Transverse colon (tissue), 4 donors: ENCODE results near the gene DCDC2C. TPM values are rescaled to one million over a fixed set of nuclear protein-coding genes. Genes with fewer than 3 reads are reported as not detected.

Source experiments
- DNase-seq: peaks from one replicate; pipeline ENCODE4 v3.0.0-alpha.2; 2019
- H3K27ac ChIP-seq, 4 donors: fragments of 200-600 bp; sonication (generic); 2 replicates each; pipeline ENCODE4 v1.5.1; 2016 to 2018; ENCODE audit warnings: inconsistent platforms in 4 of 4
- H3K27me3 ChIP-seq: fragments of 200-600 bp; sonication (generic); 2 replicates; pipeline ENCODE4 v1.5.1; 2017; ENCODE audit warnings: inconsistent platforms
- H3K36me3 ChIP-seq, 4 donors: fragments of 200-600 bp; sonication (generic); 2 replicates each; pipeline ENCODE4 v1.5.1; 2017 to 2019; ENCODE audit warnings: inconsistent platforms in 4 of 4
- H3K4me1 ChIP-seq, 4 donors: fragments of 200-600 bp; sonication (generic); 2 replicates each; pipeline ENCODE4 v1.5.1; 2017 to 2020; ENCODE audit warnings: inconsistent platforms in 4 of 4
- H3K4me3 ChIP-seq, 4 donors: fragments of 200-600 bp; sonication (generic); 1 replicate in 1 of 4; 2 replicates in 3 of 4; pipeline versions ENCODE4 v1.5.1 to v1.6.1; 2017 to 2019; ENCODE audit warnings: inconsistent platforms in 4 of 4
- H3K9me3 ChIP-seq, 2 donors: fragments of 200-600 bp; sonication (generic); 2 replicates each; pipeline ENCODE4 v1.5.1; 2017 to 2019; ENCODE audit warnings: inconsistent platforms in 2 of 2
- CTCF ChIP-seq, 5 experiments: fragments of 200-600 bp in 3 of 5; fragments of 450-650 bp in 2 of 5; sonication (generic) in 3 of 5; IDR thresholded peaks; 1 replicate in 2 of 5; 2 replicates in 3 of 5; pipeline ENCODE4 v1.5.1; 2016 to 2017; ENCODE audit warnings: antibody characterized with exemption in 5 of 5, inconsistent platforms in 3 of 5, mild to moderate bottlenecking in 2 of 5, moderate library complexity in 1 of 5
- EP300 ChIP-seq: sonication (generic); formaldehyde crosslinking; IDR thresholded peaks from one replicate; pipeline ENCODE4 v1.6.1; 2017; ENCODE audit warnings: antibody characterized with exemption, low read depth
- POLR2A ChIP-seq: fragments of 450-650 bp; IDR thresholded peaks from one replicate; pipeline ENCODE4 v1.6.1; 2016; ENCODE audit warnings: antibody characterized with exemption, mild to moderate bottlenecking, moderate library complexity
- POLR2AphosphoS5 ChIP-seq, 3 donors: sonication (generic); formaldehyde crosslinking; IDR thresholded peaks; one replicate each; pipeline ENCODE4 v1.6.1; 2016; ENCODE audit warnings: antibody characterized with exemption in 3 of 3
- WGBS, 2 donors: methylation state at CpG; one replicate each; pipeline ENCODE4 v1.1.5; 2018; ENCODE audit warnings: low coverage in 1 of 2; 5-methylcytosine and 5-hydroxymethylcytosine counted together
- in situ Hi-C, 4 donors: fragments of 200-750 bp; cut with MboI; loops; one replicate each; pipeline versions ENCODE4 v1.15.0 to v1.15.1; 2017; ENCODE audit warnings: low sequenced_read_pairs in 3 of 4, low pct_ligation_motif_present in 1 of 4, low pct_unique_long_range_greater_than_20kb in 1 of 4
- intact Hi-C: fragments of 100-400 bp; cut with DNase I; formaldehyde crosslinking; loops from one replicate; pipeline ENCODE4 v1.15.1; 2023; ENCODE audit warnings: low total_unique reads
- total RNA-seq, 4 donors: library from RNA; depleted of rRNA; stranded (reverse); fragments of >200 nt; gene quantifications; one replicate each; pipeline ENCODE4 v1.1.0, GENCODE V29; 2016

Gene DCDC2C
- total RNA-seq, 4 donors from 2014 or later, result not detected

GRCh38 chr2:3669656-3670055 is 33.7 kb upstream of the DCDC2C start:
- H3K9me3 ChIP-seq, result no peaks in the 10 kb centered on the region
- H3K4me1 ChIP-seq, result no peaks in the 10 kb centered on the region
- H3K4me3 ChIP-seq, result no peak overlapping the region
- in situ Hi-C loops (loop anchor here in 1 of 4 donors (25.0 kb wide), 1 partner anchor 1532 kb away; no protein-coding TSS in a partner anchor), intact Hi-C loops (no loop called here)
- 63 to 88% methylated on average over 3 to 8 of the region's 8 CpGs for WGBS, 2 donors
- TF ChIP-seq CTCF (IDR thresholded peaks at IDR 0.05) (no peak), POLR2A (no peak), EP300 (no peak), POLR2AphosphoS5 (IDR thresholded peaks at IDR 0.05) (no peak)
- no peaks in the 10 kb centered on the region for H3K27me3 ChIP-seq
- H3K36me3 ChIP-seq, result no peaks in the 10 kb centered on the region
- no peak overlapping the region for H3K27ac ChIP-seq
- DNase-seq, result no peak

GRCh38 chr2:3670376-3670775 is 33.0 kb upstream of the DCDC2C start:
- Histone ChIP-seq H3K27ac (no peak overlapping the region), H3K4me3 (no peak overlapping the region), H3K4me1 (no peaks in the 10 kb centered on the region), H3K9me3 (no peaks in the 10 kb centered on the region), H3K36me3 (no peaks in the 10 kb centered on the region), H3K27me3 (no peaks in the 10 kb centered on the region)
- in situ Hi-C loops (loop anchor here in 1 of 4 donors (25.0 kb wide), 1 partner anchor 1533 kb away; no protein-coding TSS in a partner anchor), intact Hi-C loops (no loop called here)
- DNase-seq, result no peak
- TF ChIP-seq EP300, result no peak
- TF ChIP-seq POLR2AphosphoS5 (IDR thresholded peaks at IDR 0.05), result no peak
- no peak for TF ChIP-seq CTCF (IDR thresholded peaks at IDR 0.05)
- TF ChIP-seq POLR2A, result no peak
- 91 to 92% methylated on average over 13 to 15 of the region's 15 CpGs for WGBS, 2 donors

- no peaks in the 10 kb centered on the region for H3K27me3 ChIP-seq
- no peak overlapping the region for H3K27ac ChIP-seq
- in situ Hi-C loops, result loop anchor here in 1 of 4 donors (25.0 kb wide), 1 partner anchor 1534 kb away; no protein-coding TSS in a partner anchor
- H3K4me1 ChIP-seq, result no peaks in the 10 kb centered on the region
- WGBS, 2 donors, result 78 to 84% methylated on average over 9 to 11 of the region's 11 CpGs
- H3K9me3 ChIP-seq, result no peaks in the 10 kb centered on the region
- no peaks in the 10 kb centered on the region for H3K36me3 ChIP-seq
- no peak overlapping the region for H3K4me3 ChIP-seq
- no peak for DNase-seq
- no peak for TF ChIP-seq POLR2AphosphoS5 (IDR thresholded peaks at IDR 0.05)
- TF ChIP-seq POLR2A, result no peak
- TF ChIP-seq CTCF (IDR thresholded peaks at IDR 0.05), result no peak
- no peak for TF ChIP-seq EP300
- intact Hi-C loops, result no loop called here
Observed at GRCh38 chr2:3670941-3671340, 32.4 kb upstream of the DCDC2C start.

- no peak overlapping the region for H3K4me3 ChIP-seq
- no peaks in the 10 kb centered on the region for H3K4me1 ChIP-seq
- in situ Hi-C loops (loop anchor here in 1 of 4 donors (25.0 kb wide), 1 partner anchor 1536 kb away; no protein-coding TSS in a partner anchor), intact Hi-C loops (no loop called here)
- 77% methylated on average over 9 of the region's 9 CpGs; no CpG with 5 or more reads in 1 of the 2 donors for WGBS, 2 donors
- no peak for DNase-seq
- no peak overlapping the region for H3K27ac ChIP-seq
- TF ChIP-seq POLR2AphosphoS5 (IDR thresholded peaks at IDR 0.05) (no peak), POLR2A (no peak), CTCF (IDR thresholded peaks at IDR 0.05) (no peak), EP300 (no peak)
- H3K27me3 ChIP-seq, result no peaks in the 10 kb centered on the region
- H3K9me3 ChIP-seq, result no peaks in the 10 kb centered on the region
- H3K36me3 ChIP-seq, result no peaks in the 10 kb centered on the region
Observed at GRCh38 chr2:3672861-3673678, 30.3 kb upstream of the DCDC2C start.
